ENCODE measurements around the gene TAF1C.

Gene TAF1C

GRCh38 chr16:84165746-84166145 lies 21.1 kb downstream of the TAF1C start:
- DNase-seq (ENCODE audit: extremely low spot score, insufficient read length, low read depth) = no peak
- FAIRE-seq = no peak

GRCh38 chr16:84161801-84162200 lies 25.1 kb downstream of the TAF1C start:
- DNase-seq (ENCODE audit: extremely low spot score, insufficient read length, low read depth) (no peak), FAIRE-seq (no peak)

- no peak for FAIRE-seq
- DNase-seq (ENCODE audit: extremely low spot score, insufficient read length, low read depth) = no peak
These were observed 25.8 kb downstream of the TAF1C start for GRCh38 chr16:84161037-84161436.

GRCh38 chr16:84159800-84160199 lies 27.1 kb downstream of the TAF1C start:
- DNase-seq (ENCODE audit: extremely low spot score, insufficient read length, low read depth) (no peak), FAIRE-seq (no peak)

DNA sequence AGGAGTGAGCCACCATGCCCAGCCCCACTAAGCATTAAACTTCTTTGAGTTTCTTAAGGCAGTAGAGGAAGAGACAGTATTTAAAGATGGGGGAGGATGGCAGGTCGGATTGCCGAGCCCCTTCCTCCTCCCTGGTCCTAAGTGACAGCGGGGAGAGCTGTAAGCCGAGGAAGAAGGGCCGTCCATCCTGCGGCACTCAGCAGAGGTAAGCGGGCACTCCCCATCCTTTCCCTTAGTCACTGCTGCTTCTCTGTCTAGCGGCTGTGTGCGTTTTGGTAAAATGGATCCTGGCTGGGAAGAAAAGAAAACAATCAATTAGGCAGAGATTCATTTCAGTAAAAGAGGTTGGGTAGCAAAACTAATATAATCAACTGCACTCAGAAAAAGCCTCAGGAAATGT lies 27.9 kb downstream of the TAF1C start:
- DNase-seq (ENCODE audit: extremely low spot score, insufficient read length, low read depth) (no peak), FAIRE-seq (no peak)

DNA sequence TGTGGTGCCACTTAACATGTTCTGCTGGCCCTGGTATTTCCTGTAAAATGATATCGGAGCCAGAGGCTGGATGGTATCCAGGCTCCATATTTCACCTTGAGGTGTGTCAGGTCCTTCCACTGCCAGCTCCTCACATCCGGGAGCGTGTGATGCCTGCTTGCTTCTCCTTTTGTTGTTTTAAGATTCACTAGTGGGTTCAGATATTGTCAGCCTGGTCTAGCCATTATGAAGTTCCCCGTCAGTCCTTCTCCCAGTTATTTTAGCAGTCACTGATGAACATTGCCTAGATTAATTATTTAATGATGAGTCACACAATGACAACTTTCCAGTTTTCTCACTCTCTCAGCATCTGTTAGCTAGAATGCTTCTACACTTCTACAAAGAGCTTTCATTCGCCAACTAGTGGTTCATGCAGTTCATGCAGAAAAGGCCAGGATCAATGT lies 30.5 kb downstream of the TAF1C start:
- DNase-seq (ENCODE audit: extremely low spot score, insufficient read length, low read depth) = no peak
- FAIRE-seq = no peak

GRCh38 chr16:84155771-84156170 lies 31.1 kb downstream of the TAF1C start:
- no peak for DNase-seq (ENCODE audit: extremely low spot score, insufficient read length, low read depth)
- FAIRE-seq = no peak

GRCh38 chr16:84155226-84155625 lies 31.6 kb downstream of the TAF1C start:
- DNase-seq (ENCODE audit: extremely low spot score, insufficient read length, low read depth) (no peak), FAIRE-seq (no peak)

- FAIRE-seq (no peak), DNase-seq (ENCODE audit: extremely low spot score, insufficient read length, low read depth) (no peak)
These were observed 33.1 kb downstream of the TAF1C start for GRCh38 chr16:84153660-84154214.

GRCh38 chr16:84150926-84151325 lies 35.9 kb downstream of the TAF1C start:
- DNase-seq (ENCODE audit: extremely low spot score, insufficient read length, low read depth) (no peak), FAIRE-seq (no peak)

GRCh38 chr16:84144859-84145639 lies 41.8 kb downstream of the TAF1C start, which contains the start of the genes DNAAF1 and HSDL1:
DNAAF1 (plus strand) TSS chr16:84145308; CDS start chr16:84145441, 133 bp downstream.
HSDL1 (minus strand) TSS chr16:84145177; CDS start chr16:84131321, 13,856 bp downstream.
- FAIRE-seq (peak; percentile 83), DNase-seq (ENCODE audit: extremely low spot score, insufficient read length, low read depth) (peak; percentile 97)

DNA sequence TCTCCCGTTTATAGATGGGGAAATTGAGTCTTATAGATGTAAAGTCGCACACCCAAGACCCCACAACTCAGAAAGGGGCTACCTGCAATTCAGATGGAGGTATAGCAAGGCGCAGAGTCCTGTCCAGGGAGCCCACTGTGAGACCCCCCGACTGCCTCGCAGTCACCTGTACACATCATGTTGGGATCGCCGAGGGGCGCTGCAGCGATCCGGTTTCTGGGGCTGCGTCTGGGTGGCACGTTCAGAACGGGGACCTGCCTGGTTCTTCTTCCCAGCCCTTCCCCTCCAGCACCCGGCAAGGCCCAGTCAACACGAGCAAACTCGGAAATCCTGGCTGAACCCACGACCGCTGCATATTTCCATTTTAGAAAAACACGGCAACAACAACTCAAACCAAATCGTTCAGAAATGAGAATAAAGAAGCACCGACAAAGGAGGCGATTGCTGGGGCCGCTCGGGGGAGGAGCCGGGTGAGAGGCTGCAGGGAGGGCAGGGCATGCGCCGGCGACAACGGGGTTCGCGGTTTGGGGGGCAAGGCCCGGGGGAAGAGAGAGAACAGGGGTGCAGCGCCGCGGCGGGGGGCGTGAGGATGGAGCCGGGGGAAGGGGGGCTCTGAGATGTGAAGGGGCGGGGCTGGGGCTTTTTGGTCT lies 42.5 kb downstream of the TAF1C start:
- peak; percentile 17 for DNase-seq (ENCODE audit: extremely low spot score, insufficient read length, low read depth)
- FAIRE-seq = peak; percentile 18

DNA sequence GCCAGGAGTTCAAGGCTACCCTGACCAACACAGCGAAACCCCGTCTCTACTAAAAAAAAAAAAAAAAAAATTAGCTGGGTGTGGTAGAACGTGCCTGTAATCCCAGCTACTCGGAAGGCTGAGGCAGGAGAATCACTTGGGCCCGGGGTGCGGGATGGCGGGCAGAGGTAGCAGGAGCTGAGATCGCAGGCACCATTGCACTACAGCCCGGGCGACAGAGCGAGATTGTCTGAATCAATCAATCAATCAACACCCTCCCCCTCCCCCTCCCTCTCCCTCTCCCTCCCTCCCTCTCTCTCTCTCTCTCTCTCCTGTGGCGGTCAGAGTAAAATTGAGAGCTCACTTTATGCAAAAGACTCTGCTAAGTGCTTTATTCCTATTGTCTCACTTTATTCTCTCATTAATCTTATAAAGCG lies 43.1 kb downstream of the TAF1C start:
- no peak for FAIRE-seq

DNA sequence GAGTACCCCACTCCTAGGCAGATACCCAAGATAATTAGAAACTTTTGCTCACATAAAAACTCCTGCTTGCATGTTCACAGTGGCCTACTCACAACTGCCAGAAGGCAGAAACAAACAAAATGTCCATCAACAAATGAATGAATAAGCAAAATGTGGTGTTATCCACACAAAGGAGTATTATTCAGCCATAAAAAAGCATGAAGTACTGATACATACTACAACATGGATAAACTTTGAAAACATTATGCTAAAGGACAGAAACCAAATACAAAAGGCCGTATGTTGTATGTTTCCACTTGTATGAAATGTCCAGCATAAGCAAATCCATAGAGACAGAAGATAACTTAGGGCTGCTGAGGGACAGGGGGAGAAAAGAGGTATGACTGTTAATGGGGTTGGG lies 43.8 kb downstream of the TAF1C start:
- FAIRE-seq (no peak), DNase-seq (ENCODE audit: extremely low spot score, insufficient read length, low read depth) (no peak)

More for the DNA sequence above, 43.1 kb downstream of the TAF1C start:
- DNase-seq (ENCODE audit: extremely low spot score, insufficient read length, low read depth) = no peak

GRCh38 chr16:84141143-84141670 lies 45.6 kb downstream of the TAF1C start:
- DNase-seq (ENCODE audit: extremely low spot score, insufficient read length, low read depth) (no peak), FAIRE-seq (no peak)

DNA sequence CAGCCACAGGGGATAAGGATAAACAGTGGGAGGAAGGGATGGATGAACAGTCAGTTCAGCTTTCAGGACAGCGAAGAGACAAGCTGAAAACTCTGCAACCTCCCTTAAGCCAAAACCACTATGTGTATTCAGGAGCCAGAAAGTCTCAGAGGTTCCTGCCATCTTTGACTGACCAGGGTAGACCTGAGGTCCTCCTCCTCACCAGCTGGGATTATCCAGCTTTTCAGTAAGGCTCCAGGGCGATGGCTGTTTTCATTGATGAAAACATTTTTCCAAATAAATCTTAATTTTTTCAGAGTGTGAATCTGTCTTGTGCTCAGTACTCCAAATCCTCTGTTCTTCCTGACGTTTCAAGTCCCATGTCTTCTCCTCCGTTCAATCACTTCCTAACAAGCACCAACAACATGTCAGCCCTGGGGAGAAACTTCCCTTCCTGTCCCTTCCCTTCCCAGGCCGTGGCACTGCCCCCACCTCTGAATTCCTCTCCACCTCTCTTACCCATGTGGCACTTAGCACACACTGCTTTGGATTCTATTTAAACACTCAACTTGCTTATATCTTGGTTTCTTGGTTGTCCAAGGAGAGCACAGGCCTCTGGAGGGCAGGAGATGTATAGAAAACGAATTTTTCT lies 47.1 kb downstream of the TAF1C start:
- no peak for DNase-seq (ENCODE audit: extremely low spot score, insufficient read length, low read depth)
- no peak for FAIRE-seq

- no peak for FAIRE-seq
These were observed 47.8 kb downstream of the TAF1C start for GRCh38 chr16:84138824-84139627.

GRCh38 chr16:84138500-84138823 lies 48.4 kb downstream of the TAF1C start:
- FAIRE-seq (no peak), DNase-seq (ENCODE audit: extremely low spot score, insufficient read length, low read depth) (no peak)

More at GRCh38 chr16:84138824-84139627, 47.8 kb downstream of the TAF1C start:
- no peak for DNase-seq (ENCODE audit: extremely low spot score, insufficient read length, low read depth)

DNA sequence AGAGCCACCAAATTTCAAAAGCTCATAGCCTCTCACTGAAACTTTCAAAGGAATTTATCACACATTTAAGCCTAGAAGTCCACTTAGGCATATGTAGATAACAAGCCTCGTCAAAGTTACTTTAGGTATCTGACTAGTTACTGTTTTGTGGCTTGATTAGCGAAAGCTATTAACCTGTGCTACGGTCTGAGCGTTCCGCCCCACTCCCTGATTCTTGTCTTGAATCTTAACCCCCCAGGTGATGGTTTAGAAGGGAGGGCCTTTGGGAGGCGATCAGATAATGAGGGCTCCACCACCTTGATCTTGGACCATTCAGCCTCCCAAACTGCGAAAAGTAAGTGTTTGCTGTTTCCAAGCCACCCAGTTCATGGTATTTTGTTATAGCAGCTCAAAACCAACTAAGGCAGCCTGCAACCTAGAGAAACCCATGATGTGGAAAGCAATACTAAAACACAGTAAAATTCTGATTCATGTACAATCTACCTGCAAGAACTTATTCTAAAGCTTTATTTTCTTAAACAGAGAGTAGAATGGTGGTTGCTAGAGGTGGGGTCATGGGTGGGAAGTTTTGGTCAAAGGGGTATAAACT lies 49.0 kb downstream of the TAF1C start:
- DNase-seq (ENCODE audit: extremely low spot score, insufficient read length, low read depth) (no peak), FAIRE-seq (no peak)
